ENCODE data around the gene ACTL8. TPM values are rescaled to one million over a fixed set of nuclear protein-coding genes. Genes with fewer than 3 reads are reported as not detected.

The ACTL8 gene
- total RNA-seq, 1 experiment from 2014 or later, result 0.69 TPM

DNA sequence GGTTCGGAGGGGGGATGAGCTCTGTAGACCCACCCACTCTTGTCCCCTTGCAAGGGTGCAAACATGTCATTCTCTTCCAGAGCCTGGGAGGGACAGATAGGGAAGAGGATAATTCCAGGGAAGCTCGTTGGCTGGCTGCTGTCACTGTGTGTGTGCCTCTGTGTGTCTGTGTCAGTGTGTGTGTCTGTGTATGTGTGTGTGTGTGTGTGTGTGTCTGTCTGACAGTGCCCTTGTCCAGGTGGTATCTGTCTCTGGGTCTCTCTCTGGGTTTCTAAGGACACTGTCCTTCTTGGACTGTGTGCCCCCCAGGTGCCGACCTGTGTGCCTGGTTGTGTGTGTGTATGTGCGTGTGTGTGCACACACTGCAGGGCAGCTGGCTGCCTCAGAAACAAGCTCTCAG is 90.5 kb downstream of the ACTL8 start:
- Histone ChIP-seq H3K9me3 (ENCODE audit: control insufficient read depth in 1 of 2, insufficient read depth in 1 of 2, low read depth in 1 of 2, low read length in 2 of 2) (no peaks in the 10 kb centered on the region), H2AFZ (ENCODE audit: low read depth, low read length, poor library complexity, severe bottlenecking) (no peak overlapping the region), H3K4me2 (ENCODE audit: low read length) (no peak overlapping the region), H3K9me2 (ENCODE audit: insufficient read depth) (no peaks in the 10 kb centered on the region), H3K27me3 (ENCODE audit: insufficient read depth, low read length) (peaks cover 15% of the 10 kb centered on the region; the same call in 1 of the 2 replicates), H3K9ac (ENCODE audit: low read length) (no peak overlapping the region), H3K4me3 (replicated peaks in 1 of 2; ENCODE audit: low read depth in 1 of 2, low read length in 2 of 2) (no peak overlapping the region), H3K27ac (ENCODE audit: low read depth, low read length) (no peak overlapping the region), H3K4me1 (ENCODE audit: control insufficient read depth in 1 of 2, insufficient read depth in 2 of 2, low read length in 2 of 2) (no peaks in the 10 kb centered on the region), H3K36me3 (ENCODE audit: control insufficient read depth in 1 of 2, insufficient read depth in 2 of 2, low read length in 2 of 2) (no peaks in the 10 kb centered on the region), H4K20me1 (ENCODE audit: insufficient read depth) (no peaks in the 10 kb centered on the region), H3K79me2 (ENCODE audit: insufficient read depth, low read length) (no peaks in the 10 kb centered on the region)
- ATAC-seq, result no peak
- intact Hi-C loops (cut with micrococcal nuclease), result no loop called here
- POLR2A ChIA-PET, result no interaction called here
- RAD21 ChIA-PET (ENCODE audit: low non-redundant PET in 1 of 2, low total read pairs in 2 of 2, uncharacterized antibody in 2 of 2, unreplicated experiment in 2 of 2), result no interaction called here
- no peak for TF ChIP-seq FOSL1 (IDR thresholded peaks at IDR 0.05; ENCODE audit: low read depth)
- TF ChIP-seq SP1 (IDR thresholded peaks at IDR 0.05; ENCODE audit: low read depth), result no peak
- TF ChIP-seq EZH2 (IDR thresholded peaks at IDR 0.05), result no peak
- TF ChIP-seq CEBPB (IDR thresholded peaks at IDR 0.05; ENCODE audit: low read depth), result no peak
- TF ChIP-seq, protein P1, sequence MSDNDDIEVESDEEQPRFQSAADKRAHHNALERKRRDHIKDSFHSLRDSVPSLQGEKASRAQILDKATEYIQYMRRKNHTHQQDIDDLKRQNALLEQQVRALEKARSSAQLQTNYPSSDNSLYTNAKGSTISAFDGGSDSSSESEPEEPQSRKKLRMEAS (IDR thresholded peaks at IDR 0.05), result no peak
- no peak for TF ChIP-seq RAD21 (IDR thresholded peaks at IDR 0.05; ENCODE audit: low read depth)
- TF ChIP-seq SIN3A (IDR thresholded peaks at IDR 0.05; ENCODE audit: low read depth), result no peak
- no peak for TF ChIP-seq EZH2phosphoT487 (IDR thresholded peaks at IDR 0.05; ENCODE audit: borderline replicate concordance)
- TF ChIP-seq, protein P2, sequence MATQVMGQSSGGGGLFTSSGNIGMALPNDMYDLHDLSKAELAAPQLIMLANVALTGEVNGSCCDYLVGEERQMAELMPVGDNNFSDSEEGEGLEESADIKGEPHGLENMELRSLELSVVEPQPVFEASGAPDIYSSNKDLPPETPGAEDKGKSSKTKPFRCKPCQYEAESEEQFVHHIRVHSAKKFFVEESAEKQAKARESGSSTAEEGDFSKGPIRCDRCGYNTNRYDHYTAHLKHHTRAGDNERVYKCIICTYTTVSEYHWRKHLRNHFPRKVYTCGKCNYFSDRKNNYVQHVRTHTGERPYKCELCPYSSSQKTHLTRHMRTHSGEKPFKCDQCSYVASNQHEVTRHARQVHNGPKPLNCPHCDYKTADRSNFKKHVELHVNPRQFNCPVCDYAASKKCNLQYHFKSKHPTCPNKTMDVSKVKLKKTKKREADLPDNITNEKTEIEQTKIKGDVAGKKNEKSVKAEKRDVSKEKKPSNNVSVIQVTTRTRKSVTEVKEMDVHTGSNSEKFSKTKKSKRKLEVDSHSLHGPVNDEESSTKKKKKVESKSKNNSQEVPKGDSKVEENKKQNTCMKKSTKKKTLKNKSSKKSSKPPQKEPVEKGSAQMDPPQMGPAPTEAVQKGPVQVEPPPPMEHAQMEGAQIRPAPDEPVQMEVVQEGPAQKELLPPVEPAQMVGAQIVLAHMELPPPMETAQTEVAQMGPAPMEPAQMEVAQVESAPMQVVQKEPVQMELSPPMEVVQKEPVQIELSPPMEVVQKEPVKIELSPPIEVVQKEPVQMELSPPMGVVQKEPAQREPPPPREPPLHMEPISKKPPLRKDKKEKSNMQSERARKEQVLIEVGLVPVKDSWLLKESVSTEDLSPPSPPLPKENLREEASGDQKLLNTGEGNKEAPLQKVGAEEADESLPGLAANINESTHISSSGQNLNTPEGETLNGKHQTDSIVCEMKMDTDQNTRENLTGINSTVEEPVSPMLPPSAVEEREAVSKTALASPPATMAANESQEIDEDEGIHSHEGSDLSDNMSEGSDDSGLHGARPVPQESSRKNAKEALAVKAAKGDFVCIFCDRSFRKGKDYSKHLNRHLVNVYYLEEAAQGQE (IDR thresholded peaks at IDR 0.05; ENCODE audit: low read depth), result no peak
- TF ChIP-seq, protein P3, sequence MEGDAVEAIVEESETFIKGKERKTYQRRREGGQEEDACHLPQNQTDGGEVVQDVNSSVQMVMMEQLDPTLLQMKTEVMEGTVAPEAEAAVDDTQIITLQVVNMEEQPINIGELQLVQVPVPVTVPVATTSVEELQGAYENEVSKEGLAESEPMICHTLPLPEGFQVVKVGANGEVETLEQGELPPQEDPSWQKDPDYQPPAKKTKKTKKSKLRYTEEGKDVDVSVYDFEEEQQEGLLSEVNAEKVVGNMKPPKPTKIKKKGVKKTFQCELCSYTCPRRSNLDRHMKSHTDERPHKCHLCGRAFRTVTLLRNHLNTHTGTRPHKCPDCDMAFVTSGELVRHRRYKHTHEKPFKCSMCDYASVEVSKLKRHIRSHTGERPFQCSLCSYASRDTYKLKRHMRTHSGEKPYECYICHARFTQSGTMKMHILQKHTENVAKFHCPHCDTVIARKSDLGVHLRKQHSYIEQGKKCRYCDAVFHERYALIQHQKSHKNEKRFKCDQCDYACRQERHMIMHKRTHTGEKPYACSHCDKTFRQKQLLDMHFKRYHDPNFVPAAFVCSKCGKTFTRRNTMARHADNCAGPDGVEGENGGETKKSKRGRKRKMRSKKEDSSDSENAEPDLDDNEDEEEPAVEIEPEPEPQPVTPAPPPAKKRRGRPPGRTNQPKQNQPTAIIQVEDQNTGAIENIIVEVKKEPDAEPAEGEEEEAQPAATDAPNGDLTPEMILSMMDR (IDR thresholded peaks at IDR 0.05 in 2 of 3, conservative IDR thresholded peaks at IDR 0.05 in 1 of 3; ENCODE audit: borderline replicate concordance in 1 of 3, insufficient read depth in 1 of 3, low read depth in 2 of 3, low read length in 2 of 3), result no peak
- TF ChIP-seq, protein P4, sequence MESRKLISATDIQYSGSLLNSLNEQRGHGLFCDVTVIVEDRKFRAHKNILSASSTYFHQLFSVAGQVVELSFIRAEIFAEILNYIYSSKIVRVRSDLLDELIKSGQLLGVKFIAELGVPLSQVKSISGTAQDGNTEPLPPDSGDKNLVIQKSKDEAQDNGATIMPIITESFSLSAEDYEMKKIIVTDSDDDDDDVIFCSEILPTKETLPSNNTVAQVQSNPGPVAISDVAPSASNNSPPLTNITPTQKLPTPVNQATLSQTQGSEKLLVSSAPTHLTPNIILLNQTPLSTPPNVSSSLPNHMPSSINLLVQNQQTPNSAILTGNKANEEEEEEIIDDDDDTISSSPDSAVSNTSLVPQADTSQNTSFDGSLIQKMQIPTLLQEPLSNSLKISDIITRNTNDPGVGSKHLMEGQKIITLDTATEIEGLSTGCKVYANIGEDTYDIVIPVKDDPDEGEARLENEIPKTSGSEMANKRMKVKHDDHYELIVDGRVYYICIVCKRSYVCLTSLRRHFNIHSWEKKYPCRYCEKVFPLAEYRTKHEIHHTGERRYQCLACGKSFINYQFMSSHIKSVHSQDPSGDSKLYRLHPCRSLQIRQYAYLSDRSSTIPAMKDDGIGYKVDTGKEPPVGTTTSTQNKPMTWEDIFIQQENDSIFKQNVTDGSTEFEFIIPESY (IDR thresholded peaks at IDR 0.05; ENCODE audit: extremely low read depth, insufficient replicate concordance, low read length), result no peak
- TF ChIP-seq CBX3 (IDR thresholded peaks at IDR 0.05; ENCODE audit: low read depth), result no peak
- no peak for TF ChIP-seq YY1 (IDR thresholded peaks at IDR 0.05; ENCODE audit: extremely low read depth, insufficient replicate concordance, low read depth, low read length)
- no peak for TF ChIP-seq ZFX (IDR thresholded peaks at IDR 0.05)
- TF ChIP-seq POLR2A (IDR thresholded peaks at IDR 0.05; ENCODE audit: borderline replicate concordance, extremely low read depth, insufficient read depth, insufficient read length), result no peak
- TF ChIP-seq, protein P5, sequence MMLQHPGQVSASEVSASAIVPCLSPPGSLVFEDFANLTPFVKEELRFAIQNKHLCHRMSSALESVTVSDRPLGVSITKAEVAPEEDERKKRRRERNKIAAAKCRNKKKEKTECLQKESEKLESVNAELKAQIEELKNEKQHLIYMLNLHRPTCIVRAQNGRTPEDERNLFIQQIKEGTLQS (IDR thresholded peaks at IDR 0.05), result no peak
- no peak for TF ChIP-seq JUND (IDR thresholded peaks at IDR 0.05)
- TF ChIP-seq EGR1 (IDR thresholded peaks at IDR 0.05; ENCODE audit: low read depth), result no peak
- no peak for TF ChIP-seq TCF7L2 (IDR thresholded peaks at IDR 0.05; ENCODE audit: borderline replicate concordance, extremely low read depth, insufficient read depth, insufficient read length)
- no peak for TF ChIP-seq ELF1 (IDR thresholded peaks at IDR 0.05; ENCODE audit: borderline replicate concordance, low read depth)
- DNase-seq (ENCODE audit: low read depth, low spot score), result no peak
- BruUV-seq (replicated peaks), result no TSS peak
- CTCF ChIA-PET, result no interaction called here
